Adipocyte (in vitro differentiated cells): ENCODE measurements around the gene IL3RA.
"Not testable (repeated sequence)": the region's sequence is repeated elsewhere in the genome, so short reads cannot be mapped to it uniquely, and the experiment has no call there.

Experiments used
- DNase-seq: peaks from one replicate; pipeline ENCODE4 v3.0.0-alpha.2; 2015; ENCODE audit warnings: low read depth
- H3K27me3 ChIP-seq: replicated peaks from 2 replicates; pipeline ENCODE4 v1.7.0; 2013; ENCODE audit warnings: mild to moderate bottlenecking, low read length, moderate library complexity; ENCODE audit not compliant: control insufficient read depth, insufficient read depth
- H3K36me3 ChIP-seq: 2 replicates; pipeline ENCODE4 v1.7.0; 2013; ENCODE audit warnings: low read length, mild to moderate bottlenecking, moderate library complexity; ENCODE audit not compliant: control insufficient read depth, insufficient read depth, severe bottlenecking
- H3K4me1 ChIP-seq: 2 replicates; pipeline ENCODE4 v1.7.0; 2013; ENCODE audit warnings: mild to moderate bottlenecking, low read length, moderate library complexity; ENCODE audit not compliant: control insufficient read depth, insufficient read depth
- H3K4me3 ChIP-seq: 2 replicates; pipeline ENCODE4 v1.7.0; 2013; ENCODE audit warnings: mild to moderate bottlenecking, low read length, moderate library complexity
- H3K9ac ChIP-seq: 2 replicates; pipeline ENCODE4 v1.7.0; 2013; ENCODE audit warnings: mild to moderate bottlenecking, low read length, moderate library complexity
- H3K9me3 ChIP-seq: 2 replicates; pipeline ENCODE4 v1.7.0; 2013; ENCODE audit warnings: mild to moderate bottlenecking, low read length, moderate library complexity; ENCODE audit not compliant: control insufficient read depth

IL3RA gene

GRCh38 chrX:1358793-1359476 is 22.4 kb downstream of the IL3RA start:
- Histone ChIP-seq H3K36me3 (no peaks in the 10 kb centered on the region), H3K27me3 (no peaks in the 10 kb centered on the region), H3K9ac (no peak overlapping the region), H3K9me3 (peaks cover 4% of the 10 kb centered on the region), H3K4me1 (no peaks in the 10 kb centered on the region), H3K4me3 (no peak overlapping the region)
- DNase-seq: no peak

DNA sequence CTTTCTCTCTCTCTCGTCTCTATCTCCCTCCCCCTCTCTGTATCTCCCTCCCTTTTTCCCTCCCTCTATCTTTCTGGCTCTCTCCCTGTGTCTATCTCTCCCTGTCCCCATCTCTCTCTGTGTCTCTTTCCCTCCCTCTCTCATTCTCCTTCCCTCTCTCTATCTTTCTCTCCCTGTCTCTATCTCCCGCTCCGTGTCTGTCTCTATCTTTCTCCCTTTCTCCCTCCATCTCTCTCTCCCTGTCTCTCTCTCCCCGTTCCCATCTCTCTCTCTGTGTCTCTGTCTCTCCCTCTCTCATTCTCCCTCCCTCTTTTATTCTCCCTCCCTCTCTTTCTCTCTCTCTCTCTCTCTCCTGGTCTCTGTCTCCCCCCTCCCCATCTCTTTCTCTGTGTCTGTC is 22.9 kb downstream of the IL3RA start:
- Histone ChIP-seq H3K4me3 (no peak overlapping the region), H3K9ac (no peak overlapping the region), H3K4me1 (no peaks in the 10 kb centered on the region), H3K27me3 (no peaks in the 10 kb centered on the region), H3K36me3 (no peaks in the 10 kb centered on the region), H3K9me3 (peaks cover 4% of the 10 kb centered on the region)
- no peak for DNase-seq

GRCh38 chrX:1360171-1360570 is 23.6 kb downstream of the IL3RA start:
- no peak for DNase-seq
- Histone ChIP-seq H3K36me3 (no peaks in the 10 kb centered on the region), H3K4me3 (no peak overlapping the region), H3K9me3 (peaks cover 4% of the 10 kb centered on the region), H3K9ac (no peak overlapping the region), H3K27me3 (no peaks in the 10 kb centered on the region), H3K4me1 (no peaks in the 10 kb centered on the region)

- no peaks in the 10 kb centered on the region for H3K4me1 ChIP-seq
- peaks cover 4% of the 10 kb centered on the region for H3K9me3 ChIP-seq
- H3K9ac ChIP-seq: no peak overlapping the region
- no peaks in the 10 kb centered on the region for H3K36me3 ChIP-seq
- H3K4me3 ChIP-seq: no peak overlapping the region
- no peak for DNase-seq
- no peaks in the 10 kb centered on the region for H3K27me3 ChIP-seq
These were observed 24.7 kb downstream of the IL3RA start for GRCh38 chrX:1361275-1361674.

GRCh38 chrX:1361910-1362309 is 25.3 kb downstream of the IL3RA start:
- Histone ChIP-seq H3K4me3 (no peak overlapping the region), H3K27me3 (no peaks in the 10 kb centered on the region), H3K4me1 (no peaks in the 10 kb centered on the region), H3K9ac (no peak overlapping the region), H3K9me3 (peaks cover 4% of the 10 kb centered on the region), H3K36me3 (no peaks in the 10 kb centered on the region)
- DNase-seq: no peak

- H3K4me3 ChIP-seq, H3K9me3 ChIP-seq, H3K27me3 ChIP-seq, H3K9ac ChIP-seq, DNase-seq, H3K4me1 ChIP-seq, H3K36me3 ChIP-seq: not testable (repeated sequence)
These were observed 29.8 kb downstream of the IL3RA start for GRCh38 chrX:1366363-1366762.

DNA sequence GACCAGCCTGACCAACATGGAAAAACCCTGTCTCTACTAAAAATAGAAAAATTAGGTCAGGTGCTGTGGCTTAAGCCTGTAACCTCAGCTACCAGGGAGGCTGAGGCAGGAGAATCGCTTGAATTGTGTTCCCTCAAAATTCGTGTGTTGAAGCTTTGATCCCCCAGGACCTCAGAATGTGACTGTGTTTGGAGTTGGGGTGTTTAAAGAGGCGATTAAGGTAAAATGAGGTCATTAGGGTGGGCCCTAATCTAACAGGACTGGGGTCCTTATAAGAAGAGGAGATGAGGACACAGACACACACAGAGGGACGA is 31.8 kb downstream of the IL3RA start:
- Histone ChIP-seq H3K27me3 (no peaks in the 10 kb centered on the region), H3K4me3 (no peak overlapping the region), H3K9ac (no peak overlapping the region), H3K4me1 (no peaks in the 10 kb centered on the region), H3K36me3 (no peaks in the 10 kb centered on the region), H3K9me3 (no peaks in the 10 kb centered on the region)
- DNase-seq: no peak

GRCh38 chrX:1378306-1378759 is 41.7 kb downstream of the IL3RA start:
- H3K36me3 ChIP-seq: peaks cover 4% of the 10 kb centered on the region
- no peaks in the 10 kb centered on the region for H3K9me3 ChIP-seq
- DNase-seq: no peak
- no peak overlapping the region for H3K4me3 ChIP-seq
- H3K27me3 ChIP-seq: no peaks in the 10 kb centered on the region
- H3K9ac ChIP-seq: no peak overlapping the region
- H3K4me1 ChIP-seq: peaks cover 4% of the 10 kb centered on the region

DNA sequence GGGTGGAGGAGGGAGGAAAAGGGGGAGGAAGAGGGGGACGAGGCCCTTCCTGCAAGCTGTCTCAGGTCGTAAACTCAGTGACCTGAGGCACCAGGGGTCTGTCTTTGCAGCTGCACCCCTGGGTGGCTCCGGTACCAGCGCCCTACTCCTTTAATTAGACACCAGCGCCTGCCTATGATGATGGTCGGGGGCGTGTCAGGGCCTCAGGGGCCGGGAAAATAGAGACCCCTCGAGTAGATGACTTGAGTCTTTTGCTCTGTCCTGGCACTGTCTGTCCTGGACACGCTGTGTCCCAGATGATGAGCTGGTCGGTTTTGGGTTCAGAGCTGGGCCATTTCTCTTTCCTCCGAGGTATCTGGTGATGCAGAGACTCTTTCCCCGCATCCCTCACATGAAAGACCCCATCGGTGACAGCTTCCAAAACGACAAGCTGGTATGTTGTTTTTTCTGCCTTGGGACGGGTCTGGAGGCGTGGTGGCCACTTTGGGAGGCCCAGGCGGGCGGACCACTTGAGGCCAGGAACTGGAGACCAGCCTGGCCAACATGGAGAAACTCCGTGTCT is 44.2 kb downstream of the IL3RA start:
- no peak for DNase-seq
- peaks cover 13% of the 10 kb centered on the region for H3K4me1 ChIP-seq

DNA sequence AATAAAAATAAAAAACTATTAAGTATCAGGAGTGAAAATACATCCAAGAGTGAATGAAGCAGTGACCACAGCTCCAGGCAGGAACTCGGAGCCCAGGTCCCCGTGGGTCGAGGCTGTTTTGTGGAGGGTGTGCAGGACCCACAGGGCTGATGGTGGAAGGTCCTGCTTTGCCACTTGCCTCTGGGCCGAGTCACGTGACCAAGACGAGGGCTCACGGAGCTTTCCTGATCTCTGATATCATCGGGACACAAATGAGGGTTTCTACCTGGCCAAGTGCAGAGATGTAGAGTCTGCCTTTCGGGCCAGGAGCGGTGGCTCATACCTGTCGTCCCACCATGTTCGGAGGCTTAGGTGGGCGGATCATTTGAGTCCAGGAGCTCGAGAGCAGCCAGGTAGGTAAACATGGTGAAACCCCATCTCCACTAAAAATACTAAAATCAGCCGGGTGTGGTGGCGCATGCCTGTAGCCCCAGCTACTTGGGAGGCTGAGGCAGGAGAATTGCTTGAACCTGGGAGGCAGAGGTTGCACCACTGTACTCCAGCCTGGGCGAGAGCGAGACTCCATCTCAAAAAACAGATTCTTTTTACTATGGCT is 48.2 kb downstream of the IL3RA start:
- Histone ChIP-seq H3K9ac (no peak overlapping the region), H3K27me3 (no peaks in the 10 kb centered on the region), H3K4me3 (no peak overlapping the region), H3K9me3 (no peaks in the 10 kb centered on the region), H3K4me1 (peaks cover 29% of the 10 kb centered on the region), H3K36me3 (peaks cover 66% of the 10 kb centered on the region)
- no peak for DNase-seq

More for the DNA sequence above, 44.2 kb downstream of the IL3RA start:
- no peak overlapping the region for H3K9ac ChIP-seq
- no peaks in the 10 kb centered on the region for H3K27me3 ChIP-seq
- H3K9me3 ChIP-seq: no peaks in the 10 kb centered on the region
- no peak overlapping the region for H3K4me3 ChIP-seq
- peaks cover 26% of the 10 kb centered on the region for H3K36me3 ChIP-seq

DNA sequence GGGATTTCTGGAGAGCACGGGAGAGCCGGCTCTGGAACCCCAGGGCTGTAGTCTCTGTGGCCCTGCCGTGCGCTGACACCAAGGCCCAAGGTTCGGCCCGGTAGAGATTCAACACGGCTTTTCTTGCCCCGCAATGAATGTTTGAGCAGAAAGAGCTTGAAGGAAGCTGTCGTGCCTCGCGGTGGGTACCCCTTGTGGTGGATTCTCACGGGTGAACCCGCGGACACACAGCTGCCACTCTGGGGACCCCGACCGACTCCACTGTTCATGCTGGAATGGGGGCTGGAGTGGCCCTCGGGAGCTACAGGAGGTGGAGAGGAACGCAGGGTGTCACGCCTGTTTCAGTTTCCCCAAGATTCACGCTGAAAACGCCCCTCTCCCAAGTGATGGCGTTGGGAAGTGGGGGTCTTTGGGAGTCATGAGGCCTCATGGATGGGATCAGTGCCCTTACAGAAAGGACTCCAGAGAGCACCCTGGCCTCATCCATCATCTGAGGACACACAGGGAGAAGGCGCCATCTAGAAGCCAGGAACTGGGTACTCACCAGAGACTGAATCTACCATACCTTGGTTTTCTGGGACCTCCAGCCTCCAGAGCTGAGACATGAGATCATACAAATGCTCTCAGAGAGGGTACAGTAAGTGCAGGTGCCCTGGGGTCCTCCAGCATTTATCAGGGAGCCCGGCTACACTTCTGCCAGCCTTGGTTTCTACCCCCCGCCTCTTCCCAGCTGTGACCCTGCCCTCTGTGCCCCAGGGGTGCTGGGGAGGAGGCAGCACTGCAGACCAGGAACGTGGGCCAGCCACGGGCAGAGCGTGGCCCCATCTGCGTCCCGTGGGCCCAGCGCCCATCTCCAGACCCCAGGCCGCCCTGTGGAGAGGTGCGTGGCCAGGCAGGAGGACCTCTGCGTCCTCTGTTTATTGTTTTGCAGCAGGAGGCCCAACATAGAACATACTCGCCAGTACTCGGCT is 49.0 kb downstream of the IL3RA start:
- H3K9ac ChIP-seq: no peak overlapping the region
- peaks cover 72% of the 10 kb centered on the region for H3K36me3 ChIP-seq
- no peak for DNase-seq
- H3K27me3 ChIP-seq: no peaks in the 10 kb centered on the region
- H3K4me3 ChIP-seq: no peak overlapping the region
- peaks cover 37% of the 10 kb centered on the region for H3K4me1 ChIP-seq
- no peaks in the 10 kb centered on the region for H3K9me3 ChIP-seq
